Aortic smooth muscle cell (primary cell): ENCODE data around the gene ATRAID. TPM values are rescaled to one million over a fixed set of nuclear protein-coding genes. Genes with fewer than 3 reads are reported as not detected.

ENCODE experiments used
- total RNA-seq: library from RNA; depleted of rRNA; stranded (reverse); fragments of >200 nt; gene quantifications from 2 replicates; pipeline ENCODE4 v1.2.3, GENCODE V29; 2014

The ATRAID gene, protein sequence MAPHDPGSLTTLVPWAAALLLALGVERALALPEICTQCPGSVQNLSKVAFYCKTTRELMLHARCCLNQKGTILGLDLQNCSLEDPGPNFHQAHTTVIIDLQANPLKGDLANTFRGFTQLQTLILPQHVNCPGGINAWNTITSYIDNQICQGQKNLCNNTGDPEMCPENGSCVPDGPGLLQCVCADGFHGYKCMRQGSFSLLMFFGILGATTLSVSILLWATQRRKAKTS
- 219 and 241 TPM in 2 replicates for total RNA-seq

GRCh38 chr2:27211943-27212625 lies at the start of gene ATRAID, which contains the start of gene SLC5A6:
TSS of gene ATRAID (plus strand) at chr2:27212041. CDS start at chr2:27212369, 328 bp downstream.
TSS of gene SLC5A6 (minus strand) at chr2:27212268. CDS start at chr2:27207650, 4,618 bp downstream.

GRCh38 chr2:27217173-27218121 lies 5.6 kb downstream of the ATRAID start, which contains the start of gene CAD:
TSS of gene CAD (plus strand) at chr2:27217369. CDS start at chr2:27217552, 183 bp downstream.

GRCh38 chr2:27262379-27263286 lies 50.8 kb downstream of the ATRAID start, which contains the start of gene SLC30A3:
TSS of gene SLC30A3 (minus strand) at chr2:27263047. CDS start at chr2:27262906, 141 bp downstream.

Other genes starting within 250 kb of the ATRAID start
- 3.6 and 5.7 TPM in 2 replicates for gene MAPRE3, start 241.4 kb upstream of the ATRAID start, total RNA-seq
- gene TMEM214, start 179.1 kb upstream of the ATRAID start, total RNA-seq: 38.1 and 38.7 TPM in 2 replicates
- 16.5 and 20.5 TPM in 2 replicates for gene AGBL5, start 160.4 kb upstream of the ATRAID start, total RNA-seq
- gene OST4, start 140.4 kb upstream of the ATRAID start, total RNA-seq: 560 and 659 TPM in 2 replicates
- gene EMILIN1, start 133.4 kb upstream of the ATRAID start, total RNA-seq: 260 and 292 TPM in 2 replicates
- 0.81 and 1.3 TPM in 2 replicates for gene KHK, start 125.3 kb upstream of the ATRAID start, total RNA-seq
- gene CGREF1, start 92.9 kb upstream of the ATRAID start, total RNA-seq: 7.0 and 12.2 TPM in 2 replicates
- gene ABHD1, start 88.2 kb upstream of the ATRAID start, total RNA-seq: 0.40 TPM in 1 of 2 replicates, not detected in the other
- 40.1 and 54.8 TPM in 2 replicates for gene PREB, start 77.4 kb upstream of the ATRAID start, total RNA-seq
- gene PRR30, start 72.6 kb upstream of the ATRAID start, total RNA-seq: not detected in 2 replicates
- gene TCF23, start 63.0 kb upstream of the ATRAID start, total RNA-seq: not detected in 2 replicates
- 6.2 and 10.8 TPM in 2 replicates for gene SLC5A6, start 227 bp downstream of the ATRAID start, total RNA-seq
- gene CAD, start 5.3 kb downstream of the ATRAID start, total RNA-seq: 20.6 and 26.8 TPM in 2 replicates
- gene SLC30A3, start 51.0 kb downstream of the ATRAID start, total RNA-seq: 0.19 TPM in 1 of 2 replicates, not detected in the other
- not detected in 2 replicates for gene DNAJC5G, start 63.4 kb downstream of the ATRAID start, total RNA-seq
- gene TRIM54, start 70.4 kb downstream of the ATRAID start, total RNA-seq: 0.13 and 0.19 TPM in 2 replicates
- 0.40 and 0.50 TPM in 2 replicates for gene UCN, start 96.4 kb downstream of the ATRAID start, total RNA-seq
- gene MPV17, start 111.1 kb downstream of the ATRAID start, total RNA-seq: 72.7 and 75.7 TPM in 2 replicates
- 21.0 and 22.5 TPM in 2 replicates for gene GTF3C2, start 144.7 kb downstream of the ATRAID start, total RNA-seq
- 29.8 and 33.2 TPM in 2 replicates for gene EIF2B4, start 158.3 kb downstream of the ATRAID start, total RNA-seq
- 136 and 145 TPM in 2 replicates for gene SNX17, start 158.6 kb downstream of the ATRAID start, total RNA-seq
- gene ZNF513, start 168.7 kb downstream of the ATRAID start, total RNA-seq: 6.4 and 7.5 TPM in 2 replicates
- 76.8 and 107 TPM in 2 replicates for gene PPM1G, start 197.6 kb downstream of the ATRAID start, total RNA-seq
- gene NRBP1, start 216.6 kb downstream of the ATRAID start, total RNA-seq: 98.6 and 107 TPM in 2 replicates
- gene KRTCAP3, start 230.3 kb downstream of the ATRAID start, total RNA-seq: 0.13 and 0.37 TPM in 2 replicates